Measurements from ENCODE around the gene AIPL1. TPM values are rescaled to one million over a fixed set of nuclear protein-coding genes. Genes with fewer than 3 reads are reported as not detected.

AIPL1 gene
- total and polyA plus RNA-seq, 2 experiments from 2014 or later, result 0.17 to 0.24 TPM

DNA sequence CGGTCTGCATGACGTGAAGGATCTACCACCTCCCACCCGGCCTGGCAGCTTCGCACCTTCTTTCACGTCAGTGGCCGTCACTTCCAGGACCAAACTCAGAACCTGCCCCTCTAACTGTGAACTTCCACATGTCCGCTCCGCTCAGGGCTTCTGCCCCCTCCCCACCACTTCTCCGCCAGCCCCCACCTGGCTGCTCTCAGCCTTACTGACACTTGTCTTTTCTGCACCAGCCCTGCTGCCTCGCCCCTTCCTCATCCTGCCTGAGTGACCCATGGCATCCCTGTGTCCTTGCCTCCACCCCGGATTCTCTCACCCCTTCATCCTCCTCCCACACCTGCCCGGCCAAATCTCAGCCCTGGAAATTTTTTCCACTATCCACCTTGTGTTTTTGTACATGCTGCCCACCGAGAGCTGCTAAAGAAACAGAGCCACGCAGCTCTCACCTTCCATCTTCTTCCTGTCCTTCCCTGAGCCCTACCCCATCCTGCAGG, 23.6 kb upstream of the AIPL1 start:
- DNase-seq (ENCODE audit: low spot score), result no peak
- TF ChIP-seq EZH2phosphoT487 (IDR thresholded peaks at IDR 0.05; ENCODE audit: unreplicated experiment) (no peak), EZH2 (IDR thresholded peaks at IDR 0.05; ENCODE audit: low read depth, unreplicated experiment) (no peak), JUNB (IDR thresholded peaks at IDR 0.05; ENCODE audit: unreplicated experiment) (no peak), ZNF114 (CRISPR knock-in tag; IDR thresholded peaks at IDR 0.05) (no peak), POLR2AphosphoS5 (IDR thresholded peaks at IDR 0.05; ENCODE audit: low read depth) (no peak), ZNF331 (CRISPR knock-in tag; IDR thresholded peaks at IDR 0.05; ENCODE audit: low read depth) (no peak), CREB1 (CRISPR knock-in tag; IDR thresholded peaks at IDR 0.05; ENCODE audit: low read depth) (no peak), STAT1 (IDR thresholded peaks at IDR 0.05; ENCODE audit: unreplicated experiment) (no peak)
- TF ChIP-seq, protein P1, sequence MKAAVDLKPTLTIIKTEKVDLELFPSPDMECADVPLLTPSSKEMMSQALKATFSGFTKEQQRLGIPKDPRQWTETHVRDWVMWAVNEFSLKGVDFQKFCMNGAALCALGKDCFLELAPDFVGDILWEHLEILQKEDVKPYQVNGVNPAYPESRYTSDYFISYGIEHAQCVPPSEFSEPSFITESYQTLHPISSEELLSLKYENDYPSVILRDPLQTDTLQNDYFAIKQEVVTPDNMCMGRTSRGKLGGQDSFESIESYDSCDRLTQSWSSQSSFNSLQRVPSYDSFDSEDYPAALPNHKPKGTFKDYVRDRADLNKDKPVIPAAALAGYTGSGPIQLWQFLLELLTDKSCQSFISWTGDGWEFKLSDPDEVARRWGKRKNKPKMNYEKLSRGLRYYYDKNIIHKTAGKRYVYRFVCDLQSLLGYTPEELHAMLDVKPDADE (IDR thresholded peaks at IDR 0.05), result no peak
- TF ChIP-seq, protein P2, sequence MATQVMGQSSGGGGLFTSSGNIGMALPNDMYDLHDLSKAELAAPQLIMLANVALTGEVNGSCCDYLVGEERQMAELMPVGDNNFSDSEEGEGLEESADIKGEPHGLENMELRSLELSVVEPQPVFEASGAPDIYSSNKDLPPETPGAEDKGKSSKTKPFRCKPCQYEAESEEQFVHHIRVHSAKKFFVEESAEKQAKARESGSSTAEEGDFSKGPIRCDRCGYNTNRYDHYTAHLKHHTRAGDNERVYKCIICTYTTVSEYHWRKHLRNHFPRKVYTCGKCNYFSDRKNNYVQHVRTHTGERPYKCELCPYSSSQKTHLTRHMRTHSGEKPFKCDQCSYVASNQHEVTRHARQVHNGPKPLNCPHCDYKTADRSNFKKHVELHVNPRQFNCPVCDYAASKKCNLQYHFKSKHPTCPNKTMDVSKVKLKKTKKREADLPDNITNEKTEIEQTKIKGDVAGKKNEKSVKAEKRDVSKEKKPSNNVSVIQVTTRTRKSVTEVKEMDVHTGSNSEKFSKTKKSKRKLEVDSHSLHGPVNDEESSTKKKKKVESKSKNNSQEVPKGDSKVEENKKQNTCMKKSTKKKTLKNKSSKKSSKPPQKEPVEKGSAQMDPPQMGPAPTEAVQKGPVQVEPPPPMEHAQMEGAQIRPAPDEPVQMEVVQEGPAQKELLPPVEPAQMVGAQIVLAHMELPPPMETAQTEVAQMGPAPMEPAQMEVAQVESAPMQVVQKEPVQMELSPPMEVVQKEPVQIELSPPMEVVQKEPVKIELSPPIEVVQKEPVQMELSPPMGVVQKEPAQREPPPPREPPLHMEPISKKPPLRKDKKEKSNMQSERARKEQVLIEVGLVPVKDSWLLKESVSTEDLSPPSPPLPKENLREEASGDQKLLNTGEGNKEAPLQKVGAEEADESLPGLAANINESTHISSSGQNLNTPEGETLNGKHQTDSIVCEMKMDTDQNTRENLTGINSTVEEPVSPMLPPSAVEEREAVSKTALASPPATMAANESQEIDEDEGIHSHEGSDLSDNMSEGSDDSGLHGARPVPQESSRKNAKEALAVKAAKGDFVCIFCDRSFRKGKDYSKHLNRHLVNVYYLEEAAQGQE (IDR thresholded peaks at IDR 0.05; ENCODE audit: unreplicated experiment), result no peak
- TF ChIP-seq, protein P3, sequence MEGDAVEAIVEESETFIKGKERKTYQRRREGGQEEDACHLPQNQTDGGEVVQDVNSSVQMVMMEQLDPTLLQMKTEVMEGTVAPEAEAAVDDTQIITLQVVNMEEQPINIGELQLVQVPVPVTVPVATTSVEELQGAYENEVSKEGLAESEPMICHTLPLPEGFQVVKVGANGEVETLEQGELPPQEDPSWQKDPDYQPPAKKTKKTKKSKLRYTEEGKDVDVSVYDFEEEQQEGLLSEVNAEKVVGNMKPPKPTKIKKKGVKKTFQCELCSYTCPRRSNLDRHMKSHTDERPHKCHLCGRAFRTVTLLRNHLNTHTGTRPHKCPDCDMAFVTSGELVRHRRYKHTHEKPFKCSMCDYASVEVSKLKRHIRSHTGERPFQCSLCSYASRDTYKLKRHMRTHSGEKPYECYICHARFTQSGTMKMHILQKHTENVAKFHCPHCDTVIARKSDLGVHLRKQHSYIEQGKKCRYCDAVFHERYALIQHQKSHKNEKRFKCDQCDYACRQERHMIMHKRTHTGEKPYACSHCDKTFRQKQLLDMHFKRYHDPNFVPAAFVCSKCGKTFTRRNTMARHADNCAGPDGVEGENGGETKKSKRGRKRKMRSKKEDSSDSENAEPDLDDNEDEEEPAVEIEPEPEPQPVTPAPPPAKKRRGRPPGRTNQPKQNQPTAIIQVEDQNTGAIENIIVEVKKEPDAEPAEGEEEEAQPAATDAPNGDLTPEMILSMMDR (conservative IDR thresholded peaks at IDR 0.05; ENCODE audit: low read depth in 2 of 2), result no peak
- TF ChIP-seq, protein P4, sequence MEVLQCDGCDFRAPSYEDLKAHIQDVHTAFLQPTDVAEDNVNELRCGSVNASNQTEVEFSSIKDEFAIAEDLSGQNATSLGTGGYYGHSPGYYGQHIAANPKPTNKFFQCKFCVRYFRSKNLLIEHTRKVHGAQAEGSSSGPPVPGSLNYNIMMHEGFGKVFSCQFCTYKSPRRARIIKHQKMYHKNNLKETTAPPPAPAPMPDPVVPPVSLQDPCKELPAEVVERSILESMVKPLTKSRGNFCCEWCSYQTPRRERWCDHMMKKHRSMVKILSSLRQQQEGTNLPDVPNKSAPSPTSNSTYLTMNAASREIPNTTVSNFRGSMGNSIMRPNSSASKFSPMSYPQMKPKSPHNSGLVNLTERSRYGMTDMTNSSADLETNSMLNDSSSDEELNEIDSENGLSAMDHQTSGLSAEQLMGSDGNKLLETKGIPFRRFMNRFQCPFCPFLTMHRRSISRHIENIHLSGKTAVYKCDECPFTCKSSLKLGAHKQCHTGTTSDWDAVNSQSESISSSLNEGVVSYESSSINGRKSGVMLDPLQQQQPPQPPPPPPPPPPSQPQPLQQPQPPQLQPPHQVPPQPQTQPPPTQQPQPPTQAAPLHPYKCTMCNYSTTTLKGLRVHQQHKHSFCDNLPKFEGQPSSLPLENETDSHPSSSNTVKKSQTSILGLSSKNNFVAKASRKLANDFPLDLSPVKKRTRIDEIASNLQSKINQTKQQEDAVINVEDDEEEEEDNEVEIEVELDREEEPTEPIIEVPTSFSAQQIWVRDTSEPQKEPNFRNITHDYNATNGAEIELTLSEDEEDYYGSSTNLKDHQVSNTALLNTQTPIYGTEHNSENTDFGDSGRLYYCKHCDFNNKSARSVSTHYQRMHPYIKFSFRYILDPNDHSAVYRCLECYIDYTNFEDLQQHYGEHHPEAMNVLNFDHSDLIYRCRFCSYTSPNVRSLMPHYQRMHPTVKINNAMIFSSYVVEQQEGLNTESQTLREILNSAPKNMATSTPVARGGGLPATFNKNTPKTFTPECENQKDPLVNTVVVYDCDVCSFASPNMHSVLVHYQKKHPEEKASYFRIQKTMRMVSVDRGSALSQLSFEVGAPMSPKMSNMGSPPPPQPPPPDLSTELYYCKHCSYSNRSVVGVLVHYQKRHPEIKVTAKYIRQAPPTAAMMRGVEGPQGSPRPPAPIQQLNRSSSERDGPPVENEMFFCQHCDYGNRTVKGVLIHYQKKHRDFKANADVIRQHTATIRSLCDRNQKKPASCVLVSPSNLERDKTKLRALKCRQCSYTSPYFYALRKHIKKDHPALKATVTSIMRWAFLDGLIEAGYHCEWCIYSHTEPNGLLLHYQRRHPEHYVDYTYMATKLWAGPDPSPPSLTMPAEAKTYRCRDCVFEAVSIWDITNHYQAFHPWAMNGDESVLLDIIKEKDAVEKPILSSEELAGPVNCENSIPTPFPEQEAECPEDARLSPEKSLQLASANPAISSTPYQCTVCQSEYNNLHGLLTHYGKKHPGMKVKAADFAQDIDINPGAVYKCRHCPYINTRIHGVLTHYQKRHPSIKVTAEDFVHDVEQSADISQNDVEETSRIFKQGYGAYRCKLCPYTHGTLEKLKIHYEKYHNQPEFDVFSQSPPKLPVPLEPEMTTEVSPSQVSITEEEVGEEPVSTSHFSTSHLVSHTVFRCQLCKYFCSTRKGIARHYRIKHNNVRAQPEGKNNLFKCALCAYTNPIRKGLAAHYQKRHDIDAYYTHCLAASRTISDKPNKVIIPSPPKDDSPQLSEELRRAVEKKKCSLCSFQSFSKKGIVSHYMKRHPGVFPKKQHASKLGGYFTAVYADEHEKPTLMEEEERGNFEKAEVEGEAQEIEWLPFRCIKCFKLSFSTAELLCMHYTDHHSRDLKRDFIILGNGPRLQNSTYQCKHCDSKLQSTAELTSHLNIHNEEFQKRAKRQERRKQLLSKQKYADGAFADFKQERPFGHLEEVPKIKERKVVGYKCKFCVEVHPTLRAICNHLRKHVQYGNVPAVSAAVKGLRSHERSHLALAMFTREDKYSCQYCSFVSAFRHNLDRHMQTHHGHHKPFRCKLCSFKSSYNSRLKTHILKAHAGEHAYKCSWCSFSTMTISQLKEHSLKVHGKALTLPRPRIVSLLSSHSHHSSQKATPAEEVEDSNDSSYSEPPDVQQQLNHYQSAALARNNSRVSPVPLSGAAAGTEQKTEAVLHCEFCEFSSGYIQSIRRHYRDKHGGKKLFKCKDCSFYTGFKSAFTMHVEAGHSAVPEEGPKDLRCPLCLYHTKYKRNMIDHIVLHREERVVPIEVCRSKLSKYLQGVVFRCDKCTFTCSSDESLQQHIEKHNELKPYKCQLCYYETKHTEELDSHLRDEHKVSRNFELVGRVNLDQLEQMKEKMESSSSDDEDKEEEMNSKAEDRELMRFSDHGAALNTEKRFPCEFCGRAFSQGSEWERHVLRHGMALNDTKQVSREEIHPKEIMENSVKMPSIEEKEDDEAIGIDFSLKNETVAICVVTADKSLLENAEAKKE (CRISPR knock-in tag; IDR thresholded peaks at IDR 0.05), result no peak
- Histone ChIP-seq H3K36me3 (ENCODE audit: insufficient read depth) (no peaks in the 10 kb centered on the region), H3K9me2 (ENCODE audit: insufficient read depth) (no peaks in the 10 kb centered on the region), H3K27me3 (ENCODE audit: insufficient read depth) (no peaks in the 10 kb centered on the region), H3K79me2 (replicated peaks; ENCODE audit: insufficient read depth) (no peaks in the 10 kb centered on the region), H3K4me2 (no peak overlapping the region), H3K4me1 (ENCODE audit: insufficient read depth) (peaks cover 23% of the 10 kb centered on the region), H3K4me3 (no peak overlapping the region), H4K20me1 (replicated peaks; ENCODE audit: insufficient read depth) (no peaks in the 10 kb centered on the region), H3F3A (replicated peaks; ENCODE audit: low read depth) (no peaks in the 10 kb centered on the region), H3K27ac (ENCODE audit: low read depth) (no peak overlapping the region), H2AFZ (no peak overlapping the region)
- Mint-ChIP-seq H3K36me3 (ENCODE audit: low read depth) (no peaks in the 10 kb centered on the region; the same call in 2 of the 3 replicates), H3K9me3 (no peaks in the 10 kb centered on the region), H3K27ac (no peak overlapping the region), H3K4me3 (no peak overlapping the region), H3K27me3 (ENCODE audit: insufficient read depth, low read depth, poor library complexity) (peaks cover 28% of the 10 kb centered on the region), H3K4me1 (peaks cover 51% of the 10 kb centered on the region)
- ATAC-seq, result no peak
